Thyroid gland (tissue), 4 donors: ENCODE data around the gene UBA6. TPM values are rescaled to one million over a fixed set of nuclear protein-coding genes. Genes with fewer than 3 reads are reported as not detected.

Experiments
- DNase-seq, 2 donors: peaks; one replicate each; pipeline ENCODE4 v3.0.0-alpha.2; 2019
- H3K27ac ChIP-seq, 3 donors: fragments of 200-600 bp; sonication (generic); 1 replicate in 2 of 3; 2 replicates in 1 of 3; pipeline ENCODE4 v1.5.1; 2016 to 2019; ENCODE audit warnings: mild to moderate bottlenecking in 1 of 3, moderate library complexity in 1 of 3
- H3K27me3 ChIP-seq: fragments of 200-600 bp; sonication (generic); one replicate; pipeline ENCODE4 v1.5.1; 2019
- H3K36me3 ChIP-seq, 2 donors: fragments of 200-600 bp; sonication (generic); one replicate each; pipeline ENCODE4 v1.5.1; 2016 to 2019
- H3K4me1 ChIP-seq, 2 donors: fragments of 200-600 bp; sonication (generic); one replicate each; pipeline ENCODE4 v1.5.1; 2017 to 2019
- H3K4me3 ChIP-seq, 3 donors: fragments of 200-600 bp; sonication (generic); replicated peaks in 1 of 3; 1 replicate in 2 of 3; 2 replicates in 1 of 3; pipeline ENCODE4 v1.5.1; 2016; ENCODE audit warnings: mild to moderate bottlenecking in 1 of 3
- H3K9me3 ChIP-seq: fragments of 200-600 bp; sonication (generic); one replicate; pipeline ENCODE4 v1.5.1; 2017
- CTCF ChIP-seq, 6 experiments: fragments of 200-600 bp in 3 of 6; fragments of 450-650 bp in 3 of 6; sonication (generic) in 3 of 6; IDR thresholded peaks; one replicate each; pipeline ENCODE4 v1.5.1; 2016 to 2019; ENCODE audit warnings: antibody characterized with exemption in 6 of 6, mild to moderate bottlenecking in 2 of 6, inconsistent platforms in 1 of 6, moderate library complexity in 1 of 6
- POLR2A ChIP-seq, 2 donors: fragments of 450-650 bp; IDR thresholded peaks; one replicate each; pipeline ENCODE4 v1.6.1; 2017; ENCODE audit warnings: antibody characterized with exemption in 2 of 2, mild to moderate bottlenecking in 2 of 2, moderate library complexity in 1 of 2
- WGBS, 2 donors: methylation state at CpG; one replicate each; pipeline ENCODE4 v1.1.5; 2017; 5-methylcytosine and 5-hydroxymethylcytosine counted together
- intact Hi-C: fragments of 100-400 bp; cut with DNase I; formaldehyde crosslinking; loops from one replicate; pipeline ENCODE4 v1.15.1; 2023
- total RNA-seq, 4 donors: library from RNA; depleted of rRNA; stranded (reverse); fragments of >200 nt; gene quantifications; one replicate each; pipeline ENCODE4 v1.2.3, GENCODE V29; 2016

Gene UBA6
- total RNA-seq, 4 donors from 2014 or later = 31.9 to 180 (median 97.5) TPM

DNA sequence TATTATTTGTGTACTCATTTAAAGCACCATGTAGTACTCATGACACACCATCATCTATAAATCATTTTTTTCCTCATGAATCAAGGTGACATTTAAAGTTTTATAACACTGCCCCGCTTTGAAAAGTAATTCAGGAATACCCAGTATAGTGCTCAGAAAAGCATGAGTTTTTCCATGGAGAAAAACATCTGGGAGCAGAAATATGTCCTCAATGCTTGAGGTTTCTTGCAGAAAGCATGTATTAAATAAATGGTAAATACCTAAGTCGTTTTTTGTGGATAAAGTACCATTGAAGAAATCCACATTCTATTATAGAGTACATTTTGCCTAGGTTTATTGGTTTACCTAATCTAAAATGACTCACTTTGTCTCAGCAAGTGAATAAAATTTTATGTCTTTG is 66.2 kb downstream of the UBA6 start:
- WGBS, 2 donors = 93 to 96% methylated on average over 2 of the region's 2 CpGs
- no peak for TF ChIP-seq POLR2A (IDR thresholded peaks at IDR 0.05)
- peaks cover 11 to 19% of the 10 kb centered on the region in 2 donors for H3K36me3 ChIP-seq
- no peaks in the 10 kb centered on the region for H3K27me3 ChIP-seq
- DNase-seq = no peak
- H3K9me3 ChIP-seq = no peaks in the 10 kb centered on the region
- H3K4me1 ChIP-seq = no peaks in the 10 kb centered on the region
- intact Hi-C loops = no loop called here
- H3K4me3 ChIP-seq = no peak overlapping the region
- H3K27ac ChIP-seq = no peak overlapping the region

DNA sequence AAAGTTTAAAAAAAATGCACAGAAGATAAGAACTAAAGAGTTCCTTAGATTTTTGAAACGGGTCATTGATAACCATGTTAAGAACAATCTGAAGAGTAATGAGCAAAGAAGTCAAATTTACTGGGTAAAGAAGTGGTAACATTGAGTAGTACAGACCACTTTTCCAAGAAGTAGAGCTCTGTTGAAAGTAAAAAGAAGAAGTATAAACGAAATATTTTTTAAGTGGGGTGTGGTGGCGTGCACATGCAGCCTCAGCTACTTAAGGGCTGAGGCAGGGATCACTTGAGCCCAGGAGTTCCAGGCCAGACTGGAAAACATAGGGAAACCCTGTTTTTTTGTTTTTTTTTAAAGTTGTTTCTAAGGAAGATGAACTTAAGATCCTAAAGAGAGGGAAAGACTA is 68.5 kb downstream of the UBA6 start:
- TF ChIP-seq CTCF (IDR thresholded peaks at IDR 0.05) = no peak
- TF ChIP-seq POLR2A (IDR thresholded peaks at IDR 0.05) = no peak
- peaks cover 7 to 20% of the 10 kb centered on the region in 2 donors for H3K36me3 ChIP-seq
- no peaks in the 10 kb centered on the region for H3K4me1 ChIP-seq
- H3K27ac ChIP-seq = no peak overlapping the region
- no peak overlapping the region for H3K4me3 ChIP-seq
- DNase-seq = no peak
- 87 to 89% methylated on average over 3 of the region's 3 CpGs for WGBS, 2 donors
- no peaks in the 10 kb centered on the region for H3K27me3 ChIP-seq
- intact Hi-C loops = no loop called here
- no peaks in the 10 kb centered on the region for H3K9me3 ChIP-seq

DNA sequence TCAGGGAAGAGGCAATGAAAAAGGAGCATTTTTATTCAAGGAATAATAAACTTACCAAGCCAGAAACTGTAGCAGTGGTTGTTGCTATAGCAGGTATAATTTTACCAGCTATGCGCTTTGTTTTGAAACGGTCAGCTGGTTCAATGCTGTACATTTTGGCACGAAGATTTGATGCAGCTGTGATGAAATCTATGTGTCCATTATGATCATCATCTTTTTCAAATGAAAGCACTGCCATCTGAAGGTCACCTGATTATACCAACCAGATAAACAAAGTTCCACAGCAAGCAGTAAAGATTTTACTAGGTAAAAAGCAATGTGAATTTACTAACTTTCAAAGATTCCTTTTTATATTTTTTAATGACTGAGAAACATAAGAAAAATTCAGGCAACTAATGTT is 76.0 kb downstream of the UBA6 start:
- no peak for DNase-seq
- Histone ChIP-seq H3K4me1 (no peaks in the 10 kb centered on the region), H3K36me3 (peaks cover 12 to 14% of the 10 kb centered on the region in 2 donors), H3K27ac (no peak overlapping the region), H3K9me3 (no peaks in the 10 kb centered on the region), H3K27me3 (no peaks in the 10 kb centered on the region), H3K4me3 (no peak overlapping the region)
- intact Hi-C loops = no loop called here
- TF ChIP-seq CTCF (IDR thresholded peaks at IDR 0.05) (no peak), POLR2A (IDR thresholded peaks at IDR 0.05) (no peak)
- WGBS, 2 donors = 90 to 92% methylated on average over 3 of the region's 3 CpGs

DNA sequence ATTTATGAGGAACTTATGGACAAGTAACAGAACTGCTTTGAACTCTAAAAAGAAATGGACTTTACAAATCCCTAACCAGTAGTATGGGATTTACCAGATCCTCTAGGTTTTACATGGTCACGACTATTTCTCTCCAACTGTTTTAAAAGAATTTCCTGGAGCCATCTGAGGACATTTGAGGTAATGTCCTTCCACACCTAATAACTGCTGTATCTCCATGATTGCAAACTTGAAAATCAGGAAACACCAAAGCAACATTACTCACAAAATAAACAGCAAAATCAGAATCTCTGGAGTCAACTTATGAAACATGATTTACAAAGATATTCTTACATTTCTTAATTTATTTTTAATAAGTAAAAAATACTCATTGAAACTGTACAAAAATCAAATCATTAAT is 84.5 kb downstream of the UBA6 start:
- intact Hi-C loops = no loop called here
- 90 to 92% methylated on average over 1 of the region's 1 CpG for WGBS, 2 donors
- Histone ChIP-seq H3K9me3 (no peaks in the 10 kb centered on the region), H3K27ac (no peak overlapping the region), H3K27me3 (no peaks in the 10 kb centered on the region), H3K36me3 (peaks cover 7 to 8% of the 10 kb centered on the region in 2 donors), H3K4me1 (no peaks in the 10 kb centered on the region), H3K4me3 (no peak overlapping the region)
- DNase-seq = no peak
- TF ChIP-seq POLR2A (IDR thresholded peaks at IDR 0.05) (no peak), CTCF (IDR thresholded peaks at IDR 0.05) (no peak)

DNA sequence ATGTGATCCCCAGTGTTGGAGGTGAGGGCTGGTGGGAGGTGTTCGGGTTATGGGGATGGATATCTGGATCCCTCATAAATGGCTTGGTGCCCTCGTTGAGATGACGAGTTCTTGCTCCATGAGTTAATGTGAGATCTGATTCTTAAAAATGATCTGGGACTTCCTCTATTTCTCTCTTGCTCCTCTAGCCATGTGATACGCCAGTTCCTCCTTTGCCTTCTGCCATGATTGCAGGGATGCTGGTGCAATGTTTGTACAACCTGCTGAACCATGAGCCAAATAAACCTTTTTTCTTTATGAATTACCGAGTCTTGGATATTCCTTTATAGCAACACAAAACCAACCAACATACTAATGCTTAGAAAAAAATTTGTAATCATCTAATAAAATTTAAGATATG is 85.8 kb downstream of the UBA6 start:
- Histone ChIP-seq H3K9me3 (no peaks in the 10 kb centered on the region), H3K36me3 (peaks cover 7% of the 10 kb centered on the region in 2 donors)

More for the DNA sequence above, 85.8 kb downstream of the UBA6 start:
- no peak for DNase-seq
- 97 to 99% methylated on average over 5 of the region's 5 CpGs for WGBS, 2 donors
- H3K27ac ChIP-seq = no peak overlapping the region
- intact Hi-C loops = no loop called here
- H3K27me3 ChIP-seq = no peaks in the 10 kb centered on the region
- TF ChIP-seq POLR2A (IDR thresholded peaks at IDR 0.05) (no peak), CTCF (IDR thresholded peaks at IDR 0.05) (no peak)
- H3K4me1 ChIP-seq = no peaks in the 10 kb centered on the region
- H3K4me3 ChIP-seq = no peak overlapping the region
